GM19193 (cell line): ENCODE results near the gene IL17B.

Source experiments
- POLR2A ChIP-seq: IDR thresholded peaks from 4 replicates; pipeline ENCODE4 v1.6.1; 2011; ENCODE audit not compliant: insufficient read depth, insufficient read length; ENCODE audit errors: extremely low read depth

Gene IL17B

GRCh38 chr5:149391524-149391923, 12.4 kb upstream of the IL17B start:
- no peak for TF ChIP-seq POLR2A

GRCh38 chr5:149389552-149390495, 10.7 kb upstream of the IL17B start:
- no peak for TF ChIP-seq POLR2A

GRCh38 chr5:149388498-149389190, 9.6 kb upstream of the IL17B start:
- no peak for TF ChIP-seq POLR2A

- no peak for TF ChIP-seq POLR2A
These were observed 8.9 kb upstream of the IL17B start for GRCh38 chr5:149387982-149388381.

- no peak for TF ChIP-seq POLR2A
These were observed 8.1 kb upstream of the IL17B start for GRCh38 chr5:149387081-149387631.

- TF ChIP-seq POLR2A, result no peak
These were observed 7.1 kb upstream of the IL17B start for GRCh38 chr5:149386166-149386565.

GRCh38 chr5:149383399-149383798, 4.3 kb upstream of the IL17B start:
- no peak for TF ChIP-seq POLR2A

- TF ChIP-seq POLR2A, result no peak
These were observed 3.6 kb upstream of the IL17B start for GRCh38 chr5:149382517-149383220.

- no peak for TF ChIP-seq POLR2A
These were observed 2.9 kb upstream of the IL17B start for GRCh38 chr5:149381986-149382338.

- TF ChIP-seq POLR2A, result no peak
These were observed 2.3 kb upstream of the IL17B start for GRCh38 chr5:149381261-149381985.

- TF ChIP-seq POLR2A, result no peak
These were observed 1.5 kb upstream of the IL17B start for GRCh38 chr5:149380466-149381121.

- no peak for TF ChIP-seq POLR2A
These were observed 804 bp upstream of the IL17B start for GRCh38 chr5:149379818-149380374.

GRCh38 chr5:149378241-149378820, 761 bp downstream of the IL17B start:
- TF ChIP-seq POLR2A, result no peak
